B cell (primary cell): ENCODE results near the gene GOSR2. TPM values are rescaled to one million over a fixed set of nuclear protein-coding genes. Genes with fewer than 3 reads are reported as not detected.

Source experiments
- ATAC-seq: fragments of 200-7000 bp; cut with Tn5 transposase; one replicate; pipeline ENCODE4 v1.10.0; 2021; ENCODE audit warnings: low read depth, mild to moderate bottlenecking, moderate number of reproducible peaks, moderate library complexity
- CTCF ChIA-PET: fragments of 350-600 bp; sonication (Branson Sonifier 250); formaldehyde crosslinking; loops from one replicate; lab custom pipeline; 2021; ENCODE audit warnings: antibody characterized with exemption, inconsistent platforms; lab: Charles Lee
- POLR2A ChIA-PET: fragments of 350-600 bp; sonication (Branson Sonifier 250); formaldehyde crosslinking; loops from one replicate; lab custom pipeline; 2021; ENCODE audit warnings: antibody characterized with exemption; lab: Charles Lee
- DNase-seq: peaks from one replicate; pipeline ENCODE4 v3.0.0; 2013
- H2AFZ ChIP-seq: 2 replicates; pipeline ENCODE4 v1.6.1; 2012; ENCODE audit warnings: mild to moderate bottlenecking, low read depth, low read length; ENCODE audit not compliant: insufficient read depth, poor library complexity, severe bottlenecking
- H3K27ac ChIP-seq, 2 donors: 1 replicate in 1 of 2; 2 replicates in 1 of 2; pipeline ENCODE4 v1.5.1; 2012 to 2013; ENCODE audit warnings: low read length in 2 of 2, mild to moderate bottlenecking in 2 of 2, moderate library complexity in 1 of 2
- H3K27me3 ChIP-seq, 4 experiments: fragments of 200-600 bp in 1 of 4; sonication (generic) in 1 of 4; replicated peaks in 1 of 4; 1 replicate in 2 of 4; 2 replicates in 2 of 4; pipeline versions ENCODE4 v1.6.1 to v1.7.0; 2013 to 2016; ENCODE audit warnings: low read length in 3 of 4, mild to moderate bottlenecking in 2 of 4, mixed read lengths in 1 of 4, moderate library complexity in 1 of 4; ENCODE audit not compliant: insufficient read depth in 4 of 4, control insufficient read depth in 3 of 4; ENCODE audit errors: control extremely low read depth in 1 of 4
- H3K36me3 ChIP-seq, 2 experiments: replicated peaks in 1 of 2; 1 replicate in 1 of 2; 2 replicates in 1 of 2; pipeline versions ENCODE4 v1.6.1 to v1.7.1; 2013; ENCODE audit warnings: low read length in 1 of 2; ENCODE audit not compliant: insufficient read depth in 2 of 2, control insufficient read depth in 1 of 2; ENCODE audit errors: control extremely low read depth in 1 of 2, extremely low read depth in 1 of 2
- H3K4me1 ChIP-seq, 2 donors: fragments of 200-600 bp in 1 of 2; sonication (generic) in 1 of 2; 1 replicate in 1 of 2; 2 replicates in 1 of 2; pipeline versions ENCODE4 v1.5.1 to v1.6.1; 2013 to 2017; ENCODE audit warnings: low read length in 2 of 2; ENCODE audit not compliant: control insufficient read depth in 2 of 2, insufficient read depth in 2 of 2
- H3K4me2 ChIP-seq: replicated peaks from 2 replicates; pipeline ENCODE3; 2012; ENCODE audit warnings: mild to moderate bottlenecking, low read depth, low read length; ENCODE audit not compliant: poor library complexity, severe bottlenecking
- H3K4me3 ChIP-seq, 5 experiments: fragments of 200-600 bp in 1 of 5; sonication (generic) in 1 of 5; 1 replicate in 3 of 5; 2 replicates in 2 of 5; pipeline versions ENCODE4 v1.5.1 to v1.7.0; 2011 to 2016; ENCODE audit warnings: low read length in 4 of 5, mild to moderate bottlenecking in 4 of 5, low read depth in 2 of 5, control low read depth in 1 of 5, moderate library complexity in 1 of 5; ENCODE audit not compliant: insufficient read depth in 1 of 5; ENCODE audit errors: control extremely low read depth in 1 of 5, extremely low read depth in 1 of 5
- H3K79me2 ChIP-seq: fragments of 200-600 bp; sonication (generic); one replicate; pipeline ENCODE4 v1.6.0; 2016; ENCODE audit warnings: low read length; ENCODE audit not compliant: control insufficient read depth, insufficient read depth
- H3K9ac ChIP-seq: fragments of 200-600 bp; sonication (generic); 2 replicates; pipeline ENCODE4 v1.6.1; 2017; ENCODE audit warnings: mild to moderate bottlenecking, low read length, moderate library complexity
- H3K9me3 ChIP-seq, 3 donors: one replicate each; pipeline versions ENCODE4 v1.6.1 to v1.7.1; 2013; ENCODE audit warnings: low read length in 2 of 3; ENCODE audit not compliant: control insufficient read depth in 2 of 3, insufficient read depth in 1 of 3; ENCODE audit errors: control extremely low read depth in 1 of 3
- H4K20me1 ChIP-seq: 2 replicates; pipeline ENCODE4 v1.6.0; 2012; ENCODE audit warnings: mild to moderate bottlenecking, low read length; ENCODE audit not compliant: insufficient read depth, control insufficient read depth, poor library complexity, severe bottlenecking
- H3K27ac Mint-ChIP-seq: one replicate; pipeline ENCODE4 v1.8.0; 2021; ENCODE audit warnings: mixed read lengths
- H3K27me3 Mint-ChIP-seq: one replicate; pipeline ENCODE4 v1.8.0; 2021; ENCODE audit warnings: mixed read lengths
- H3K4me1 Mint-ChIP-seq: one replicate; pipeline ENCODE4 v1.8.0; 2021; ENCODE audit warnings: mixed read lengths
- H3K4me3 Mint-ChIP-seq: one replicate; pipeline ENCODE4 v1.8.0; 2021; ENCODE audit warnings: mixed read lengths
- H3K9me3 Mint-ChIP-seq: one replicate; pipeline ENCODE4 v1.8.0; 2022; ENCODE audit warnings: mixed read lengths; ENCODE audit not compliant: insufficient read depth
- EZH2 ChIP-seq: IDR thresholded peaks from 2 replicates; pipeline ENCODE4 v1.6.1; 2012; ENCODE audit warnings: borderline replicate concordance, low read depth, mild to moderate bottlenecking, moderate library complexity, low read length; ENCODE audit not compliant: insufficient read depth, poor library complexity, severe bottlenecking
- WGBS: methylation state at CpG from one replicate; pipeline ENCODE4 v1.1.5; 2013; ENCODE audit warnings: missing lambda C conversion rate; ENCODE audit not compliant: insufficient coverage; 5-methylcytosine and 5-hydroxymethylcytosine counted together
- intact Hi-C: fragments of 100-400 bp; cut with micrococcal nuclease; formaldehyde crosslinking; loops from one replicate; pipeline ENCODE4 v1.10.0; 2022
- polyA plus RNA-seq: library from polyadenylated mRNA; depleted of rRNA; stranded (reverse); fragments of >200 nt; gene quantifications from 2 replicates; pipeline ENCODE4 v1.2.3, GENCODE V29; 2012
- total RNA-seq, 2 donors: library from RNA; stranded (reverse); fragments of 120-200 nt in 1 of 2; gene quantifications; 1 replicate in 1 of 2; 2 replicates in 1 of 2; pipeline versions ENCODE4 v1.2.3 to v1.2.4, GENCODE V29; 2013 to 2022
- TF ChIP-seq, protein P1 (sequence below): fragments of 200-600 bp; IDR thresholded peaks from one replicate; pipeline ENCODE4 v1.8.0; 2022; ENCODE audit warnings: antibody characterized with exemption, mild to moderate bottlenecking

GOSR2 gene
- total and polyA plus RNA-seq, 2 donors (not counting 1 experiment from before 2014, with no cell fraction given): 33.2 to 91.0 TPM

DNA sequence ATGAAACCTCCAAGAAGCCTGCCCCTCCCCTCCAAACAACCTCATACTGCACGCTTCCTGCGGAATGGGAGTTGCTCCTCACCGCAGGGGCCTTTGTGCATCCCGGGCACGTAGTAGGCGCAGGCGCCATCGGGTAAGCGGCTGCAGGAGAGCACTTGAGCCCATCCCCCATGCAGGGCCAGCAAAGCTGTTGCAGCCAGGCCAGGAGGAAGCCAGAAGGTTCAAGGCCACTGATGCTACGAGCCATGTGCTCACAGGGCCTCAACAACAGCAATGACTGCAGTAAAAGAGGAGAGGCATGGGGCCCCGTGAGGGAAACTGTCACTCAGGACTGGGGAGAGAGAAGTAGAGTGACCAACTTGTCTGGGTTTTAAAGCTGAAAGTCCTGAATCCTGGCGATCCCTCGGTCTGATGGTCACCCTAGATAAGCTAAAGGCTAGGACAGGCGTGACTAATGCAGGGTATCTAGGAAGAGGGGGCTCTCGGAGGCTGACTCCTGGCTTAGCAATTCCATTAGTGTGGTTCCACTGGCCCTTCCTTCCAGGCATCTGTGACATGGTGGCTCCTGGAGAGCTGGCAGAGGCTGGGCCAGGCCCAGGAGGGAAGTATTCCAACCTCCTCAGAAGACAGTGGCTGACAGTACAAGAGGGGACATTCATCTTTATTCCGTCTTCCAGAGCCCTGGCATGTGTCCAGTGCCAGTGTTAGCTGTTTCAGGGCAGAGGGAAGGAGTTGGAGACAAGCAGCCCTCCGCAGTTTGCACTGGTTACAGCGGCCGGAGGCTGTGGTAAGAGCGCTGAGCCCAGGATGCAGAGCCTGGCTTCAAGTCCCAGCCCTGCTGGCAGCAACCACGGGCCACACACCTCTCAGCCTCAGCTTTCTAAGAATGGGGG is 20.8 kb downstream of the GOSR2 start:
- no peak for ATAC-seq
- Histone ChIP-seq H2AFZ (no peak overlapping the region), H4K20me1 (no peaks in the 10 kb centered on the region), H3K4me3 (no peak overlapping the region), H3K4me1 (peaks cover 5 to 19% of the 10 kb centered on the region in 2 donors), H3K27ac (no peak overlapping the region), H3K9ac (no peak overlapping the region), H3K4me2 (peak overlapping the region; percentile 17), H3K27me3 (no peaks in the 10 kb centered on the region), H3K9me3 (peaks cover 0 to 8% (median 0%) of the 10 kb centered on the region in 3 donors), H3K36me3 (peaks cover 0 to 19% of the 10 kb centered on the region in 2 experiments), H3K79me2 (no peaks in the 10 kb centered on the region)
- DNase-seq: peak; percentile 15
- no peaks in the 10 kb centered on the region for H3K9me3 Mint-ChIP-seq
- WGBS: 24% methylated on average over 21 of the region's 21 CpGs
- no peaks in the 10 kb centered on the region for H3K27me3 Mint-ChIP-seq
- intact Hi-C loops: loop anchor here (5.0 kb wide), 1 partner anchor 101 kb away; no protein-coding TSS in a partner anchor
- peaks cover 17% of the 10 kb centered on the region for H3K4me1 Mint-ChIP-seq
- H3K4me3 Mint-ChIP-seq: no peak overlapping the region
- peak overlapping the region; percentile 46 for H3K27ac Mint-ChIP-seq
- ChIA-PET CTCF (interaction anchor here (0.6 to 3.6 kb wide), 10 partner anchors 9 to 676 kb away, joined by 3 to 41 read pairs (median 4); no protein-coding TSS in a partner anchor), POLR2A (no interaction called here)
- TF ChIP-seq, protein P1, sequence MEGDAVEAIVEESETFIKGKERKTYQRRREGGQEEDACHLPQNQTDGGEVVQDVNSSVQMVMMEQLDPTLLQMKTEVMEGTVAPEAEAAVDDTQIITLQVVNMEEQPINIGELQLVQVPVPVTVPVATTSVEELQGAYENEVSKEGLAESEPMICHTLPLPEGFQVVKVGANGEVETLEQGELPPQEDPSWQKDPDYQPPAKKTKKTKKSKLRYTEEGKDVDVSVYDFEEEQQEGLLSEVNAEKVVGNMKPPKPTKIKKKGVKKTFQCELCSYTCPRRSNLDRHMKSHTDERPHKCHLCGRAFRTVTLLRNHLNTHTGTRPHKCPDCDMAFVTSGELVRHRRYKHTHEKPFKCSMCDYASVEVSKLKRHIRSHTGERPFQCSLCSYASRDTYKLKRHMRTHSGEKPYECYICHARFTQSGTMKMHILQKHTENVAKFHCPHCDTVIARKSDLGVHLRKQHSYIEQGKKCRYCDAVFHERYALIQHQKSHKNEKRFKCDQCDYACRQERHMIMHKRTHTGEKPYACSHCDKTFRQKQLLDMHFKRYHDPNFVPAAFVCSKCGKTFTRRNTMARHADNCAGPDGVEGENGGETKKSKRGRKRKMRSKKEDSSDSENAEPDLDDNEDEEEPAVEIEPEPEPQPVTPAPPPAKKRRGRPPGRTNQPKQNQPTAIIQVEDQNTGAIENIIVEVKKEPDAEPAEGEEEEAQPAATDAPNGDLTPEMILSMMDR: no peak
- TF ChIP-seq EZH2: no peak

DNA sequence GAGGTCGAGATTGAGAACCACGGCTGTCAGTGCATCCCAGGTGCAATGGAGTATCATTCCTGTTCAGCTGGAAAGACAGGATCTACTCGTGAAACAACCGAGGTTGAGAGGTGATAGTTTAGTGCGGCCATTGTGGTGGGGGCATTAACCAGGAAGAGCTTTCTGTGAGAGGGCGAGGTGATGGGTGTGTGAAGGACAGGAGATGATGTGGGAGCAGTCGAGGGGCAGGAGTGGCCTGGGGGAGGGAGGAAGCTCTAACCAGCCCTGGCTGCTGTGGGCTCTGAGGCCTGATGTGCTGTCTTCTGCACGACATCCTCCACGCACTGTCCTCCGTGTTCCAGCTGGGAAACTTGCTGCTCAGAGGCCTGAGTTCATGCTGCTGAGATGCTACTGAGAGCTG is 22.0 kb downstream of the GOSR2 start:
- no peaks in the 10 kb centered on the region for H4K20me1 ChIP-seq
- 88% methylated on average over 10 of the region's 10 CpGs for whole genome bisulfite sequencing
- H3K4me3 ChIP-seq: no peak overlapping the region
- H3K4me1 ChIP-seq: peaks cover 5 to 19% of the 10 kb centered on the region in 2 donors
- H3K9me3 ChIP-seq: peaks cover 0 to 8% (median 0%) of the 10 kb centered on the region in 3 donors
- H2AFZ ChIP-seq: no peak overlapping the region
- Mint-ChIP-seq H3K9me3 (no peaks in the 10 kb centered on the region), H3K27ac (no peak overlapping the region), H3K4me1 (peaks cover 17% of the 10 kb centered on the region), H3K27me3 (no peaks in the 10 kb centered on the region), H3K4me3 (no peak overlapping the region)
- no peaks in the 10 kb centered on the region for H3K27me3 ChIP-seq
- intact Hi-C loops: loop anchor here (5.0 kb wide), 1 partner anchor 103 kb away; no protein-coding TSS in a partner anchor
- H3K9ac ChIP-seq: no peak overlapping the region
- POLR2A ChIA-PET: no interaction called here
- no peaks in the 10 kb centered on the region for H3K79me2 ChIP-seq
- no peak overlapping the region for H3K4me2 ChIP-seq
- H3K36me3 ChIP-seq: peaks cover 0 to 10% of the 10 kb centered on the region in 2 experiments
- no peak overlapping the region for H3K27ac ChIP-seq
- ATAC-seq (no peak), DNase-seq (no peak)
- CTCF ChIA-PET: interaction anchor here (1.1 to 1.2 kb wide), 2 partner anchors 165 to 670 kb away, joined by 3 read pairs; no protein-coding TSS in a partner anchor
- TF ChIP-seq EZH2: no peak
- TF ChIP-seq, protein P1: no peak
